ENCODE data around the gene COMMD1.
"Not testable (repeated sequence)": the region's sequence is repeated elsewhere in the genome, so short reads cannot be mapped to it uniquely, and the experiment has no call there.

COMMD1 gene

DNA sequence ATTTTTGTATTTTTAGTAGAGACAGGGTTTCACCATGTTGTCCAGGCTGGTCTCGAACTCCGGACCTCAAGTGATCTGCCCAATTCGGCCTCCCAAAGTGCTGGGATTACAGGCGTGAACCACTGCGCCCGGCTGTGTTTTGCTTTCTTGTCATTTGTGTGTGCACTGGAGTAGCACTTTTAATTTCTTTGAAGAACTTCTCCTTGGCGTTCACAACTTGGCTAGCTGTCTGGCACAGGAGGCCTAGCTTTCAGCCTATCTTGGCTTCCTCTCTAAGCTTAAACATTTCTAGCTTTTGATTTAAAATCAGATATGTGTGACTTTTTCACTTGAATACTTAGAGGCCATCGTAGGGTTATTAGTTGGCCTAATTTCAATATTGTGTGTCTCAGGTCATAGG, 93.0 kb downstream of the COMMD1 start:
- Histone ChIP-seq H4K91ac (ENCODE audit: low read length) (no peak overlapping the region), H3K23ac (ENCODE audit: low read length in 2 of 2) (no peak overlapping the region), H3K36me3 (ENCODE audit: control insufficient read depth in 1 of 2, insufficient read depth in 2 of 2, low read depth in 1 of 2, low read length in 2 of 2) (peaks cover 0 to 7% of the 10 kb centered on the region in 2 experiments), H4K8ac (ENCODE audit: low read length) (no peak overlapping the region), H2BK120ac (ENCODE audit: low read depth, low read length) (no peak overlapping the region), H3K4me1 (ENCODE audit: control insufficient read depth, insufficient read depth, low read depth, low read length) (no peaks in the 10 kb centered on the region), H3K9ac (ENCODE audit: low read length) (no peak overlapping the region), H3K4me2 (ENCODE audit: low read length, poor library complexity, severe bottlenecking) (no peak overlapping the region), H3K79me1 (replicated peaks; ENCODE audit: low read length, poor library complexity, severe bottlenecking) (peaks cover 11% of the 10 kb centered on the region), H3K18ac (ENCODE audit: low read depth in 1 of 2, low read length in 2 of 2) (no peak overlapping the region), H2AK5ac (ENCODE audit: low read length, severe bottlenecking) (no peak overlapping the region), H3K27me3 (ENCODE audit: control insufficient read depth in 1 of 2, insufficient read depth in 1 of 2, low read length in 2 of 2) (no peaks in the 10 kb centered on the region), H2BK15ac (ENCODE audit: low read depth, poor library complexity, severe bottlenecking) (no peak overlapping the region), H3K14ac (ENCODE audit: low read length in 2 of 2) (no peak overlapping the region), H3K4ac (ENCODE audit: low read depth in 1 of 2, low read length in 2 of 2) (no peak overlapping the region), H2AFZ (ENCODE audit: low read depth, low read length) (no peak overlapping the region), H3K4me3 (ENCODE audit: insufficient read depth in 1 of 2, low read depth in 1 of 2, low read length in 2 of 2) (no peak overlapping the region), H2BK5ac (ENCODE audit: low read depth, low read length, poor library complexity, severe bottlenecking) (no peak overlapping the region), H2BK12ac (ENCODE audit: low read length in 2 of 2) (no peak overlapping the region), H3K27ac (ENCODE audit: low read length, poor library complexity, severe bottlenecking) (no peak overlapping the region), H3K9me3 (ENCODE audit: control insufficient read depth, low read length) (no peaks in the 10 kb centered on the region)
- 93% methylated on average over 8 of the region's 8 CpGs for WGBS
- DNase-seq: no peak

DNA sequence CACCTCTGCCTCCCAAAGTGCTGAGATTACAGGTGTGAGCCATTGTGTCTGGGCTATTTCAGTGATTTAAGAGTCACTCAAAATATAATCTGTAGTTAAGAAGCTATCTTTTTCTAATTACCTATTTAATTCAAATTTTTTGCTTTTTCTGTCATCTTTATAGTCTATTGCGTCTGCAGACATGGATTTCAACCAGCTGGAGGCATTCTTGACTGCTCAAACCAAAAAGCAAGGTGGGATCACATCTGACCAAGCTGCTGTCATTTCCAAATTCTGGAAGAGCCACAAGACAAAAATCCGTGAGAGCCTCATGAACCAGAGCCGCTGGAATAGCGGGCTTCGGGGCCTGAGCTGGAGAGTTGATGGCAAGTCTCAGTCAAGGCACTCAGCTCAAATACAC, 95.1 kb downstream of the COMMD1 start:
- H3K14ac ChIP-seq (ENCODE audit: low read length in 2 of 2): no peak overlapping the region
- no peak overlapping the region for H3K23ac ChIP-seq (ENCODE audit: low read length in 2 of 2)
- no peak overlapping the region for H2BK12ac ChIP-seq (ENCODE audit: low read length in 2 of 2)
- 97% methylated on average over 5 of the region's 5 CpGs for WGBS
- H3K36me3 ChIP-seq (ENCODE audit: control insufficient read depth in 1 of 2, insufficient read depth in 2 of 2, low read depth in 1 of 2, low read length in 2 of 2): peaks cover 0 to 7% of the 10 kb centered on the region in 2 experiments
- no peaks in the 10 kb centered on the region for H3K27me3 ChIP-seq (ENCODE audit: control insufficient read depth in 1 of 2, insufficient read depth in 1 of 2, low read length in 2 of 2)
- no peak overlapping the region for H2BK15ac ChIP-seq (ENCODE audit: low read depth, poor library complexity, severe bottlenecking)
- H4K8ac ChIP-seq (ENCODE audit: low read length): no peak overlapping the region
- no peak overlapping the region for H3K4ac ChIP-seq (ENCODE audit: low read depth in 1 of 2, low read length in 2 of 2)
- DNase-seq: no peak
- no peak overlapping the region for H3K4me3 ChIP-seq (ENCODE audit: insufficient read depth in 1 of 2, low read depth in 1 of 2, low read length in 2 of 2)
- H2BK5ac ChIP-seq (ENCODE audit: low read depth, low read length, poor library complexity, severe bottlenecking): no peak overlapping the region
- no peak overlapping the region for H2AK5ac ChIP-seq (ENCODE audit: low read length, severe bottlenecking)
- H4K91ac ChIP-seq (ENCODE audit: low read length): no peak overlapping the region
- no peaks in the 10 kb centered on the region for H3K4me1 ChIP-seq (ENCODE audit: control insufficient read depth, insufficient read depth, low read depth, low read length)
- H2AFZ ChIP-seq (ENCODE audit: low read depth, low read length): no peak overlapping the region
- no peak overlapping the region for H3K27ac ChIP-seq (ENCODE audit: low read length, poor library complexity, severe bottlenecking)
- H3K18ac ChIP-seq (ENCODE audit: low read depth in 1 of 2, low read length in 2 of 2): no peak overlapping the region
- no peak overlapping the region for H2BK120ac ChIP-seq (ENCODE audit: low read depth, low read length)
- H3K9me3 ChIP-seq (ENCODE audit: control insufficient read depth, low read length): no peaks in the 10 kb centered on the region
- peaks cover 6% of the 10 kb centered on the region for H3K79me1 ChIP-seq (replicated peaks; ENCODE audit: low read length, poor library complexity, severe bottlenecking)
- no peak overlapping the region for H3K9ac ChIP-seq (ENCODE audit: low read length)
- H3K4me2 ChIP-seq (ENCODE audit: low read length, poor library complexity, severe bottlenecking): no peak overlapping the region

DNA sequence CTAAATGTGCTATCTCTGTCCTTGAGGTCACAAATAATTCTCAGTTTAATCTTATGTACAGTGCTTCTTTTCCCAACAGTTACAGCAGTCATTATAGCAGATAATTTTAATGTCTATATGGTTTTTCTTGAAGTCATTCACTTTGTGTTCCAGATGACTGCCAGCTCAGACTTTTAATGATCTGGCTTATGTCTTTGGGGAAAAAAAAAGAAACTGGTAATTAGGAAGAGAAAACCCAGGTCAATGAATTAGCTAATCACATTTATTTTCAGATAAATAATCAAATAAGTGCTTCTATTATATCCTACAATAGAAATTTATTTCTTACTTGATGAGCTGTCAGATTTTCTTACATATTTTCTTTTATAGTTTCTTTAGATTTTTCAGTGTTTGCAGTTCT, 96.0 kb downstream of the COMMD1 start:
- Histone ChIP-seq H3K4me2 (ENCODE audit: low read length, poor library complexity, severe bottlenecking) (no peak overlapping the region), H3K9ac (ENCODE audit: low read length) (no peak overlapping the region), H3K4me1 (ENCODE audit: control insufficient read depth, insufficient read depth, low read depth, low read length) (no peaks in the 10 kb centered on the region), H3K9me3 (ENCODE audit: control insufficient read depth, low read length) (no peaks in the 10 kb centered on the region), H2BK5ac (ENCODE audit: low read depth, low read length, poor library complexity, severe bottlenecking) (no peak overlapping the region), H3K27me3 (ENCODE audit: control insufficient read depth in 1 of 2, insufficient read depth in 1 of 2, low read length in 2 of 2) (no peaks in the 10 kb centered on the region), H2AFZ (ENCODE audit: low read depth, low read length) (no peak overlapping the region), H2AK5ac (ENCODE audit: low read length, severe bottlenecking) (no peak overlapping the region), H2BK15ac (ENCODE audit: low read depth, poor library complexity, severe bottlenecking) (no peak overlapping the region), H3K4me3 (ENCODE audit: insufficient read depth in 1 of 2, low read depth in 1 of 2, low read length in 2 of 2) (no peak overlapping the region), H4K8ac (ENCODE audit: low read length) (no peak overlapping the region), H3K4ac (ENCODE audit: low read depth in 1 of 2, low read length in 2 of 2) (no peak overlapping the region), H4K91ac (ENCODE audit: low read length) (no peak overlapping the region), H3K14ac (ENCODE audit: low read length in 2 of 2) (no peak overlapping the region), H3K27ac (ENCODE audit: low read length, poor library complexity, severe bottlenecking) (no peak overlapping the region), H3K18ac (ENCODE audit: low read depth in 1 of 2, low read length in 2 of 2) (no peak overlapping the region), H3K36me3 (ENCODE audit: control insufficient read depth in 1 of 2, insufficient read depth in 2 of 2, low read depth in 1 of 2, low read length in 2 of 2) (peaks cover 0 to 7% of the 10 kb centered on the region in 2 experiments), H2BK120ac (ENCODE audit: low read depth, low read length) (no peak overlapping the region), H3K23ac (ENCODE audit: low read length in 2 of 2) (no peak overlapping the region), H2BK12ac (ENCODE audit: low read length in 2 of 2) (no peak overlapping the region), H3K79me1 (replicated peaks; ENCODE audit: low read length, poor library complexity, severe bottlenecking) (peaks cover 5% of the 10 kb centered on the region)
- no peak for DNase-seq

DNA sequence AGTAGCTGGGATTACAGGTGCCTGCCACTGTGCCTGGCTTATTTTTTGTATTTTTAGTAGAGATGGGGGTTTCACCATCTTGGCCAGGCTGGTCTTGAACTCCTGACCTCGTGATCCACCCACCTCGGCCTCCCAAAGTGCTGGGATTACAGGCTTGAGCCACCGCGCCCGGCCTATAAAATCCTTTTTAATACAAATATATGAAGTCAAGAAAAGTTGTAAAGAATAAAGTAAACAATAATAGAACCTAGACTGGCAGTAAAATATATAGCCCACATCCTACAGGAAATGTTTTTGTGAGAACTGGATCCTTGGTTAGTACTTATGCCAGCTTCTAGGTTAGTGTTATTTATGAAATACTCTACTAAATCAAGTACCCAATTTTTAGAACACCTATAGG, 99.0 kb downstream of the COMMD1 start:
- H3K18ac ChIP-seq (ENCODE audit: low read depth in 1 of 2, low read length in 2 of 2); H3K23ac ChIP-seq (ENCODE audit: low read length in 2 of 2); H2BK120ac ChIP-seq (ENCODE audit: low read depth, low read length); H2AK5ac ChIP-seq (ENCODE audit: low read length, severe bottlenecking); DNase-seq; H3K4me1 ChIP-seq (ENCODE audit: control insufficient read depth, insufficient read depth, low read depth, low read length); H3K9me3 ChIP-seq (ENCODE audit: control insufficient read depth, low read length); H4K8ac ChIP-seq (ENCODE audit: low read length); H3K4ac ChIP-seq (ENCODE audit: low read depth in 1 of 2, low read length in 2 of 2); H3K79me1 ChIP-seq (replicated peaks; ENCODE audit: low read length, poor library complexity, severe bottlenecking); H2BK12ac ChIP-seq (ENCODE audit: low read length in 2 of 2); H3K9ac ChIP-seq (ENCODE audit: low read length); H4K91ac ChIP-seq (ENCODE audit: low read length); H2AFZ ChIP-seq (ENCODE audit: low read depth, low read length); H3K14ac ChIP-seq (ENCODE audit: low read length in 2 of 2); H2BK5ac ChIP-seq (ENCODE audit: low read depth, low read length, poor library complexity, severe bottlenecking); H2BK15ac ChIP-seq (ENCODE audit: low read depth, poor library complexity, severe bottlenecking); H3K27ac ChIP-seq (ENCODE audit: low read length, poor library complexity, severe bottlenecking); H3K4me3 ChIP-seq (ENCODE audit: insufficient read depth in 1 of 2, low read depth in 1 of 2, low read length in 2 of 2); H3K36me3 ChIP-seq (ENCODE audit: control insufficient read depth in 1 of 2, insufficient read depth in 2 of 2, low read depth in 1 of 2, low read length in 2 of 2); H3K27me3 ChIP-seq (ENCODE audit: control insufficient read depth in 1 of 2, insufficient read depth in 1 of 2, low read length in 2 of 2); H3K4me2 ChIP-seq (ENCODE audit: low read length, poor library complexity, severe bottlenecking): not testable (repeated sequence)
- WGBS: 100% methylated on average over 1 of the region's 5 CpGs

Data from mesenchymal stem cell (in vitro differentiated cells and primary cell).